IgD-negative memory B cell (primary cell): ENCODE data around the gene ODF4. TPM values are rescaled to one million over a fixed set of nuclear protein-coding genes. Genes with fewer than 3 reads are reported as not detected.

Experiments
- H3K27ac Mint-ChIP-seq, 3 donors: one replicate each; pipeline ENCODE4 v1.8.0; 2020 to 2022; ENCODE audit warnings: mild to moderate bottlenecking in 3 of 3, mixed read lengths in 3 of 3, moderate library complexity in 1 of 3
- H3K27me3 Mint-ChIP-seq: one replicate; pipeline ENCODE4 v1.8.0; 2021; ENCODE audit warnings: mixed read lengths
- H3K36me3 Mint-ChIP-seq: one replicate; pipeline ENCODE4 v1.8.0; 2020; ENCODE audit warnings: mild to moderate bottlenecking, mixed read lengths
- H3K4me1 Mint-ChIP-seq, 3 donors: one replicate each; pipeline ENCODE4 v1.8.0; 2020 to 2022; ENCODE audit warnings: mixed read lengths in 3 of 3, mild to moderate bottlenecking in 1 of 3
- H3K4me3 Mint-ChIP-seq, 4 donors: one replicate each; pipeline ENCODE4 v1.8.0; 2020 to 2022; ENCODE audit warnings: mild to moderate bottlenecking in 4 of 4, mixed read lengths in 4 of 4, moderate library complexity in 3 of 4
- H3K9me3 Mint-ChIP-seq, 3 donors: one replicate each; pipeline ENCODE4 v1.8.0; 2020 to 2021; ENCODE audit warnings: mixed read lengths in 3 of 3, mild to moderate bottlenecking in 1 of 3
- polyA plus RNA-seq: library from polyadenylated mRNA; unstranded; fragments of 300-500 nt; fragmentation: Illumina TruSeq; gene quantifications from one replicate; pipeline ENCODE4 v1.2.3, GENCODE V29; 2021

The ODF4 gene
- polyA plus RNA-seq, 1 donor from 2014 or later: not detected

DNA sequence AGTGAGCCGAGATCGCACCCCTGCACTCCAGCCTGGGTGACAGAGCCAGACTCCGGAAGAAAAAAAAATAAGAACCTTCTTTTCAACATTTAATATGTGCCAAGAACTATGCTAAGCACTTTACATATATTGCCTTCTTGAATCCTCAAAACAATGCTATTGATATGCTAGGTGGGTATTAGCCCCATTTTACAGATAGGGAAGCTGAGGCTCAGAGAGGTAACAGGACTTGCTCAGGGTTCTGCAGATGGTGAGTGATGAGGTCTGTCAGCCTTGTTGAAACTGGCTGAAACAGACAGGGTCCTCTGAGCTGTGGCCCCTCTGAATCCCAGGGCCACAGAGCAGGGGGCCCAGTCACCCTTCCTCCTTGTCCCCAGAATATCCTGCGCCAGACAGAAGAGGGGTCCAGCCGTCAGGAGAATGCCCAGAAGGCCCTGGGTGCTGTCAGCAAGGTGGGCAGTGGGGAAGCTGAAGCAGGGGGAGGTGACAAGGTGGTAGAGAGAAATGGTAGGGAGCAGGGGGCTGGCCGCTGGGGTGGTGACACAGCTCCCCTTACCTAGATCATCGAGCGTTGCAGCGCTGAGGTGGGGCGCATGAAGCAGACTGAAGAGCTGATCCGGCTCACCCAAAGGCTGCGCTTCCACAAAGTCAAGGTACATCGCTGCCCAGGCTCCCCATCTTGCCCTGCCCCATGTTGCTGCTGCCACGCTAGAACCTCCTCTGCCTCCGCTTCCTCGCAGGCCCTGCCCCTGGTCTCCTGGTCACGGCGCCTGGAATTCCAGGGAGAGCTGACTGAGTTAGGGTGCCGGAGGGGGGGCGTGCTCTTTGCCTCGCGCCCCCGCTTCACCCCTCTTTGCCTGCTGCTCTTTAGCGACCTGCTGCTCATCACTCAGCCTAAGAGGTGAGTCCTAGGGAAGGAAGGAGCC is 21.4 kb upstream of the ODF4 start:
- H3K4me1 Mint-ChIP-seq: no peaks in the 10 kb centered on the region
- no peak overlapping the region for H3K4me3 Mint-ChIP-seq
- H3K9me3 Mint-ChIP-seq: no peaks in the 10 kb centered on the region
- peaks cover 3% of the 10 kb centered on the region for H3K36me3 Mint-ChIP-seq
- no peak overlapping the region for H3K27ac Mint-ChIP-seq
- peaks cover 19% of the 10 kb centered on the region for H3K27me3 Mint-ChIP-seq

DNA sequence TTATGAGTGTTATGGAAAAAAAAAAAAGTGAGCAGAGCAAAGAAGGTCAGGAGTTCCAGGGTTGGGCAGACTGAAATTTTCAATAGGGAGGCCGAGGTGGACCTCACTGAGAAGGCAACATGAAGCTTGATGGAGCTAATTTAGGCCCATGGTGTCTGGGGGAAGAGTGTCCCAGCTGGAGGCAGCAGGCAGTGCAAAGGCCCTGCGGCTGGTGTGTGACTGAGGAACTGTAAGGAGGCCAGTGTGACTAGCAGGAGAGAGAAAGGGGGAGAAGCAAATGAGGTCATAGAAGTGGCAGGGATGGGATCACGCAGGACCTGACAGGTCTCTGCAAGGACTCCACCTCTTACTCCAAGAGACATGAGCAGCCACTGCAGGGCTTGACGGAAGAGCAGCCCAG is 19.4 kb upstream of the ODF4 start:
- Mint-ChIP-seq H3K36me3 (no peaks in the 10 kb centered on the region), H3K4me3 (no peak overlapping the region), H3K27me3 (peaks cover 28% of the 10 kb centered on the region), H3K4me1 (peaks cover 0 to 2% (median 0%) of the 10 kb centered on the region in 3 donors), H3K27ac (no peak overlapping the region), H3K9me3 (no peaks in the 10 kb centered on the region)

DNA sequence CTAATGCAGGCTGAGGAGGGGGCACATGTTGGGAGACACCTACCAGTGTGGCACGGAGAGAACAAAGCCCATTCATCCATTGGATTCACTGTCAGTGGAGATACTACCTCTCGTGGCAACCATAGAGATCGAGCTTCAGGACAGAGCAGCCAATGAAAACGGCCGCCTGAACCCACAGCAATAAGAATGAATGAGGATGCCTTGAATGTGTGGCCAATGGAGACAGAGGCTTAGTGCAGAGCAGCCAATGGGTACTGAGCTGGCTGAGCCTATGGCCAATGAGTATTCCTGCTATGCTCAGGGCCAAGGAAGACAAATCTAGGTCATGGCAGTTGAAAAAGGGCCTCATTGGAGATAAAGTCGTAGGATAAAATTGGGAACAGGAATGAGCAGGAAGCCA is 18.6 kb upstream of the ODF4 start:
- H3K4me3 Mint-ChIP-seq: no peak overlapping the region

DNA sequence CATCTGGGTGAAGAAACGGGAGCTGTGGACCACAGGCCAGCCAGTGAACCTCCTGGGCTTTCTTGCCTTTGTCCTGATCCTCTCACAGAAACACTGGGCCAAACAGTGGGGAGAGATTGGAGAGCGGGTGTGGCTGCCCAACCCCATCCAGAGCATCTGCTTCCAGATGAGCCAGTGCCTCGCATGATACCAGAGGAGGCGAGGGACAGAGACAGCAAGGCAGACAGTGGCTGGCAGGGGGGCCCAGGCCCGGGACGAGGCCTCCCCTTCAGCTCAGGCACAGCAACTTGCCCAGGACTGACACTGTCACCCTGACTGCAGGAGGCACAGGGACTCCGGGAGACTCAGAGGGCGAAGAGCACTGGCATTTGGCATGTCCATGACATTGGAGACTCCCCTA is 17.6 kb upstream of the ODF4 start:
- Mint-ChIP-seq H3K36me3 (no peaks in the 10 kb centered on the region), H3K27ac (no peak overlapping the region), H3K27me3 (peaks cover 34% of the 10 kb centered on the region), H3K4me1 (peaks cover 0 to 4% (median 0%) of the 10 kb centered on the region in 3 donors), H3K4me3 (no peak overlapping the region), H3K9me3 (no peaks in the 10 kb centered on the region)

More for the DNA sequence above, 18.6 kb upstream of the ODF4 start:
- Mint-ChIP-seq H3K27ac (no peak overlapping the region), H3K36me3 (no peaks in the 10 kb centered on the region), H3K9me3 (no peaks in the 10 kb centered on the region), H3K27me3 (peaks cover 28% of the 10 kb centered on the region), H3K4me1 (peaks cover 0 to 2% (median 0%) of the 10 kb centered on the region in 3 donors)

DNA sequence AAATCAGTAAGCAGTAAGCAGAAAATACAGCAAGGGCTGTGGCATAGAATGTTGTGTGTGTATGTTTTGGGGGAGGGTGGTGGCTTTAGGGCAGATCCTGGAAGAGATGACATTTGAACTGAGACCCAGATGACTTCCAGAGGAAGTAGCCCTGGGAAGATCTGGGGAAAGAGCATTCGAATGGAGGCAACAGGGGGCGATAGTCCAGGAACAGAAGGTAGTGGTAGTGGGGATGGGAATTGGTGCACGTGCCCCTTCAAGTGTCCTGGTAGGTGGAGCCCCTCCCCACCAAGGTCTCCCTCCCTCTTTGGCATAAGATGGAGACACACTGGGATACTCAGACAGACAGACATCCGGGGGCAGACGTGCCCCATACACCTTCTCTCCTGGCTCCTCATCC is 15.5 kb upstream of the ODF4 start:
- Mint-ChIP-seq H3K4me1 (peaks cover 0 to 4% (median 0%) of the 10 kb centered on the region in 3 donors), H3K27me3 (peaks cover 43% of the 10 kb centered on the region), H3K4me3 (no peak overlapping the region), H3K36me3 (no peaks in the 10 kb centered on the region), H3K9me3 (no peaks in the 10 kb centered on the region), H3K27ac (no peak overlapping the region)

DNA sequence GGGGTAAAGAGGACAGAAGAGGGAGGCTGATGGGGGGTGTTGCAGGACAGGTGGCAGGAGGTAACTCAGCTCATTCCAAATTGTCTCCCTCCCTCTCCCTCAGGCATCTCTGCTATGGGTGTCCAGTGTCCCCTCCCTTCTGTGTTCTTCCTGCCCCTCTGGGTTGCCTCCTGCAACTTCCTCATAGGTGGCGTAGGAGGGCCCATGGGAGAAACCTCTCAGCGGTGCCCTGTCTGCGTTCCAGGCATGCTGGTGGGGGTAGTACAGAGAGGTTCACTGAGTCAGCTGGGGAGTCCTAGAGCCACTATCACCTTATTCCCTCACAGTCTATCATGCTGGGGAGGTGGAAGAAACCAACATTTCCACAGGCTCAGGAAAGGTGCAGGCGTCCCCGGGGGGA is 14.7 kb upstream of the ODF4 start:
- H3K4me3 Mint-ChIP-seq: peak overlapping the region in 1 of 4 donors; percentile 72
- peaks cover 43% of the 10 kb centered on the region for H3K27me3 Mint-ChIP-seq
- H3K9me3 Mint-ChIP-seq: no peaks in the 10 kb centered on the region
- peaks cover 0 to 4% (median 0%) of the 10 kb centered on the region in 3 donors for H3K4me1 Mint-ChIP-seq
- no peaks in the 10 kb centered on the region for H3K36me3 Mint-ChIP-seq
- no peak overlapping the region for H3K27ac Mint-ChIP-seq

DNA sequence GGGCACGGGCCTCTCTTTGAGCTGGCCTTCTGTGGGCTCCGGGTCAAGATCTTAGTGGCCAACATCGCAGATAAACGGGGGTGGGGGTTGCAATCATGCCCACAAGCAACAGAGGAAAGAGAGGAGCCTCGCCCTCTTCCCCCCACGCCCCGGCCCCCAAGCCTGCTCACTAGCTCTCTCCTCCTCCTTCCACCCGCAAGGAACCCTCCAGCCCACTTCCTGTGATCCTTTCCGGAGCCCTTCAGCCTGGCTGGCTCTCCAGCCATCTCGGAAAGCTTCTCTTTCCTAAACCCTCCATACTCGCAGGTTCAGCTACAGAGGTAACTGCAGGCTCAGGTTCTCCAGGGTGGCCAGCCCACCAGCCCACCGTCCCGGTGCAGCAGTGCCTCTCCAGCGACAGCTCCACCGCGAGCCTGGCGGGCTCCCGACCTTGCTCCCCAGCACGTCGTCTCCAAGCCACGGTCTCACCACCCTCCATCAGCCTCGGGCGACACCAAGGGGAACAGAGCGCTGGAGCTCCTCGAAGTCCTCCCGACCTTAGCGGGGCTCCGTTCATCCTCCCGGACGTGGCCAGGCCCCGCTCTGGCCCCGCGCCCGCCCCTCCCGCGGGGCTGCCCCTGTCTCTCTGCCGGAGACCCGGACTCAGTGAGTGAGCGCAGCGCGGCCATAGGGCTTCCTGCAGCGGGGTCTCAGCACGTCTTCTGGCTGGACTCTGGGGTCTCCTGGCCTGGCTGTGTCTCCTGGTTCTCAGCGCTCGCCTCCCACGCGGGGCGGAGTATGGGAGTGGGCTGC is 12.9 kb upstream of the ODF4 start:
- no peak overlapping the region for H3K27ac Mint-ChIP-seq
- H3K4me3 Mint-ChIP-seq: peak overlapping the region in 3 of 4 donors; percentile 46 to 65 (median 58)
- no peaks in the 10 kb centered on the region for H3K9me3 Mint-ChIP-seq
- H3K4me1 Mint-ChIP-seq: peaks cover 0 to 4% (median 0%) of the 10 kb centered on the region in 3 donors
- no peaks in the 10 kb centered on the region for H3K36me3 Mint-ChIP-seq
- H3K27me3 Mint-ChIP-seq: peaks cover 42% of the 10 kb centered on the region

DNA sequence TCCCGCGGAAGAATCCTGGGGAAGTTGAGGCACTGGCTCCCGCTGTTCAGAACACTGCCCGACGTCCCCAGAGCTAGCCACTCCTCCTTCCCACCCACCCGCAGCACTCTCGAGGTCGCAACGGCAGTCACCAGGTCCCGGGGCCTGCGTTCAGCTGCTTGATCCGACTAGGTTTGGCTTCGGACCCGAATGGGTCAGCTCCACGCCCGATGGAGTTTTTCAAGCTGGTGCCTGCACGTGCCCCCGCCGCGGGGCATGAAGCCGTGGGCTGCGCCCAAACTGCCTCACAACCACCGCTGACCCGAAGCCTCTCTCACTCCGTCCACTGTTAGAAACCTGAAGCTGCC is 12.4 kb upstream of the ODF4 start:
- Mint-ChIP-seq H3K27me3 (peaks cover 48% of the 10 kb centered on the region), H3K9me3 (no peaks in the 10 kb centered on the region), H3K36me3 (no peaks in the 10 kb centered on the region), H3K4me3 (peak overlapping the region in 2 of 4 donors; percentile 21 to 65), H3K27ac (no peak overlapping the region), H3K4me1 (peaks cover 0 to 4% (median 0%) of the 10 kb centered on the region in 3 donors)

DNA sequence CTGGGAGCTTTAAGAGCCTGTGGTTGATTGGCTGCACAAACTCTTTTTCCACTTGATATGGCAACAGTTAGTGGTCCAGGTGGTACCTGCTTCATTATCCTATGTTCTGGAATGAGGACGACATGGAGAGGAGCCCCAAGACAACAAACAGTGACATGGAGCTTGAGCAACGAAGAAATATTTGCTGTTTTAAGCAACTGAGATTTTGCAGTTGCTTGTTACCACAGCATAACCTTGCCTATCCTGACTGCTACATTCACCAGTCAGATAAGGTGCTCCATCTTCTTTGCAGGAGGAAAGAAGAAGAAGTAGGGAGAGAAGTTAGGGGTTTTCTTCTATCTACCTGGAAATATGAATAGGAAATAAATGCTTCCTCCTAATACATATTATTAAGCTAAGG is 7.5 kb upstream of the ODF4 start:
- Mint-ChIP-seq H3K36me3 (no peaks in the 10 kb centered on the region), H3K4me3 (no peak overlapping the region), H3K4me1 (no peaks in the 10 kb centered on the region), H3K9me3 (no peaks in the 10 kb centered on the region), H3K27me3 (peaks cover 22% of the 10 kb centered on the region), H3K27ac (no peak overlapping the region)

DNA sequence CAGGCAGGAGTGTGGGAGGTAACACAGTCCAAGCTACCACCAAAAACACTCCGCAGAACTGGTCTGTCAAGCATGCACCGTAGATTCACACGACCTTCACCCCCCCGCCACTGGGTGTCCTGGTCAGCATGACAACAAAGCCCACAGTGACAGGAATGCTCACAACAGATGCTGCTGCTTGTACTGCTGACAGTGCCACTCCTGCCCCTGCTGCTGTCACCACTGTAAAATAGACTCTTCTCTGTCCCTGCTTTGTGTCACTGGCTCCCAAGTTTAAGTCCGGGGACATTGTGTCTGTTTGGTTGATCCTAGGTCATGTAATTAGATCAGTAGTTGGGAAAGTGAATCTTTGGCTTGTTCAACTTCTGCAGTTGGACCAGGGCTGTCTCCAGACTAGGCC is 7.0 kb upstream of the ODF4 start:
- Mint-ChIP-seq H3K36me3 (no peaks in the 10 kb centered on the region), H3K9me3 (no peaks in the 10 kb centered on the region), H3K27ac (no peak overlapping the region)

DNA sequence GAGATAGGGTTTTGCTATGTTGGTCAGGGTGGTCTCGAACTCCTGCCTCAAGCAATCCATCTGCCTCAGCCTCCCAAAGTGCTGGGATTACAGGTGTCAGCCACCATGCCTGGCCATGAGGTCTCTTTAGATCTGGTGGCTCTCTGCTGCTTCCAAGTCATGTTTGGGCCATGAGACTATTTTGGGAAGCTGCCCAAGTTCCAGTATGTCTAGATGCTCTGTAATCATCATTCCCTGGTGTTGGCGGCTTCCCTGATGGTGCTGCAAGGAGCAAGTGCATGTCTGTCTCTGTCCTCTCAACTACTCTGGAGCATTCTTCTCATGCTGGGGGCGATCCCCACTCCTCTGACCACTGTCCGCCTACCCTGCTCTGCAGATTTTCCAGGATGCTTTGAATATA is 6.4 kb upstream of the ODF4 start:
- Mint-ChIP-seq H3K27ac (no peak overlapping the region), H3K36me3 (no peaks in the 10 kb centered on the region), H3K4me1 (peaks cover under 1 to 7% (median 2%) of the 10 kb centered on the region in 3 donors), H3K4me3 (no peak overlapping the region), H3K9me3 (no peaks in the 10 kb centered on the region), H3K27me3 (peaks cover 12% of the 10 kb centered on the region)

More for the DNA sequence above, 7.0 kb upstream of the ODF4 start:
- peaks cover 17% of the 10 kb centered on the region for H3K27me3 Mint-ChIP-seq
- peak overlapping the region in 1 of 4 donors; percentile 71 for H3K4me3 Mint-ChIP-seq
- H3K4me1 Mint-ChIP-seq: peaks cover 0 to under 1% (median 0%) of the 10 kb centered on the region in 3 donors

DNA sequence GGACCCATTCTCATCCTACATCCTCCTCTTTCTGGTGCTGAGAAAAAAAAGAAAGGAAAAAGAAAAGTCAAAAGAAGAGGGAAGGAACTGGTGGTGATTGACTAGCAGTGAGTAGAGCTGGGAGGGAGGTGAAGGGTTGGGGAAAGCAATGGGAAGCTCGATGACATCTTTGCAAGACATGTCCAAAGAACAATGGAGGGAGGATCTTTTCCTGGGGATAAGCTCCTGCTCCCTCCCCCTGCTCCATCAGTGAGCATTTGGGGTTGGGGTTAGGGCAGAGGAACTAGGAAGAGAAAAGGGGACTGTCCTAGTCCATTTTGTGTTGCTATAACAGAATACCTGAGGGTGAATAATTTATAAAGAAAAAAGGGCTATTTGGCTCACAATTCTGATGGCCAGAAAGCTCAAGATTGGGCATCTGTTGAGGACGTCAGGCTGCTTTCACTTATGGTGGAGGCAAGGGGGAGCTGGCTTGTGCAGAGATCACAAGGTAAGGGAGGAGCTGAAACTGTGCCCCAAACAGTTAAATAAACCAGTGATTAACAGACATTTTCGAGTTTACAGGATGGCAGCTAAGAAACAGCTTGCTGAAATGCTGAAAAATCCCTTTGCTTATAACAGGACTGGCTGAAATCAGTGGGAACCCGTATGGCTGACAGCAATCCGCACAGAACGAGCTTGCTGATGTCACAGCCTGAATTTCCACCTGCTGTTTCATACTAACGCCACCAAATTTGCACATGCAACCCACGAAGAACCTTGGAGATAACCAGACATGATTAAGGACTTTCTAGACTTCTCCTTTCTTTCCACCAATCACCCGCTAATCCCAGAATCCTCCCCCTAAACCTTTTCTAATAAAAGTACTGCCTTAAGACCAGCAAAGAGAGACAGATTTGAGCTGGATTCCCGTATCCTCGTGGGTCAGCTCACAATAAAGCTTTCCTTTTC is 1.6 kb upstream of the ODF4 start:
- Mint-ChIP-seq H3K27me3 (peaks cover 2% of the 10 kb centered on the region), H3K4me3 (peak overlapping the region in 2 of 4 donors; percentile 72 to 75), H3K9me3 (no peaks in the 10 kb centered on the region), H3K4me1 (peaks cover 3 to 10% (median 6%) of the 10 kb centered on the region in 3 donors), H3K27ac (peak overlapping the region in 1 of 3 donors; percentile 71), H3K36me3 (peaks cover 2% of the 10 kb centered on the region)

DNA sequence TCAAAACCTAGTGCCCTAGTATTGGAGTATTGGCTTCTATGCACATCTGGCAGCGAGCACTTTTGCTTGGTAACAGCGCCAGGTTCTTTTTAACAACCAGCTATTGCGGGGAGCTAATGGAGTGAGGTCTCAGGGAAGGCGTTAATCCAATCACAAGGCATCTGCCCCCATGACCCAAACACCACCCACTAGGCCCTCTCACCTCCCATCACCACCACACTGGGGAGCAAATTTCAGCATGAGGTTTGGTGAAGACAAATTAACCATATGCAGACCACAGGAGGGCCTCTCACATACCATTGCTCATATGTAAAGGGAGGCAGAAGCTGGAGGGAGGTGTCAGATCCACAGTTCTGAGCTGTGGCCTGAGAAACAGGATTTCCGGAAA is 893 bp upstream of the ODF4 start:
- H3K4me3 Mint-ChIP-seq: no peak overlapping the region
- no peak overlapping the region for H3K27ac Mint-ChIP-seq

DNA sequence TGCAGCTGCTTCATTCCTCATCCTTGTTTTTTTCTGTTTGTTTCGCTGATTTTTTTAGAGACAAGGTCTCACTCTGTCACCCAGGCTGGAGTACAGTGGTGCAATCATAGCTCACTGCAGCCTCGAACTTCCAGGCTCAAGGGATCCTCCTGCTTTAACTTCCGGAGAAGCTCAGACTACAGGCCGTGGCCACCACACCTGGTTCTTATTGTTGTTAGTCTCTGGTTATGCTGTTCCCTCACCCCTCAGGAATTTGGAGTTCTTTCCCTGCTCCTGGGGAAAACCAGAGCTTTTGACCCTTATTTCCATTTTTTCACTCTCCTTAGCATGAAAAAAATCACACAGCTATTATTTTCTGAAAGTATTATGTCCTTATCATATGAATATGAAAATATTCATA is 1.8 kb downstream of the ODF4 start:
- no peak overlapping the region for H3K27ac Mint-ChIP-seq
- no peaks in the 10 kb centered on the region for H3K9me3 Mint-ChIP-seq
- H3K4me3 Mint-ChIP-seq: no peak overlapping the region
- peaks cover 3 to 10% (median 6%) of the 10 kb centered on the region in 3 donors for H3K4me1 Mint-ChIP-seq
- peaks cover 7% of the 10 kb centered on the region for H3K27me3 Mint-ChIP-seq
- H3K36me3 Mint-ChIP-seq: peaks cover 2% of the 10 kb centered on the region

More for the DNA sequence above, 893 bp upstream of the ODF4 start:
- peaks cover 3 to 10% (median 6%) of the 10 kb centered on the region in 3 donors for H3K4me1 Mint-ChIP-seq
- H3K9me3 Mint-ChIP-seq: no peaks in the 10 kb centered on the region
- H3K36me3 Mint-ChIP-seq: peaks cover 2% of the 10 kb centered on the region
- H3K27me3 Mint-ChIP-seq: peaks cover 2% of the 10 kb centered on the region
